K562 (cell line): ENCODE results near the gene BIRC3. TPM values are rescaled to one million over a fixed set of nuclear protein-coding genes. Genes with fewer than 3 reads are reported as not detected.

Experiments
- ARID1B ChIP-seq: fragments of 450-650 bp; IDR thresholded peaks from 2 replicates; pipeline ENCODE4 v1.6.1; 2016; ENCODE audit warnings: antibody characterized with exemption, mild to moderate bottlenecking, inconsistent platforms
- BCOR ChIP-seq: fragments of 450-650 bp; IDR thresholded peaks from 2 replicates; pipeline ENCODE4 v1.6.1; 2016
- DMBX1 ChIP-seq: fragments of 250-450 bp; sonication (Bioruptor Pico); IDR thresholded peaks from 2 replicates; pipeline ENCODE4 v1.8.0; 2022; ENCODE audit warnings: inconsistent platforms, mild to moderate bottlenecking, moderate library complexity, borderline replicate concordance
- HDGF ChIP-seq: fragments of 450-650 bp; IDR thresholded peaks from 2 replicates; pipeline ENCODE4 v1.6.1; 2016
- HMGN3 ChIP-seq: IDR thresholded peaks from 2 replicates; pipeline ENCODE4 v1.6.1; 2011; ENCODE audit warnings: borderline replicate concordance, low read depth, mild to moderate bottlenecking, mixed read lengths, low read length; ENCODE audit not compliant: insufficient read length; ENCODE audit errors: extremely low read depth
- SRSF1 ChIP-seq: fragments of 200-400 bp; formaldehyde crosslinking; IDR thresholded peaks from 2 replicates; pipeline ENCODE4 v1.6.1; 2017; ENCODE audit warnings: mild to moderate bottlenecking, low read depth, low read length, moderate library complexity
- ZNF76 ChIP-seq: fragments of 250-450 bp; sonication (Bioruptor Pico); IDR thresholded peaks from 2 replicates; pipeline ENCODE4 v1.4.0; 2020; ENCODE audit warnings: mild to moderate bottlenecking, moderate library complexity, borderline replicate concordance
- ZZZ3 ChIP-seq: fragments of 450-650 bp; IDR thresholded peaks from 2 replicates; pipeline ENCODE4 v1.6.1; 2016; ENCODE audit warnings: antibody characterized with exemption, mild to moderate bottlenecking, moderate library complexity
- polyA plus RNA-seq, 8 experiments: library from polyadenylated mRNA; depleted of rRNA in 4 of 8; stranded (reverse) in 5 of 8; unstranded in 3 of 8; fragments of >200 nt; fragmentation: Nextera tagmentation in 2 of 8; fragmentation: Illumina TruSeq in 1 of 8; extraction: Ambion mirVana in 2 of 8; extraction: Trizol in 1 of 8; gene quantifications; 2 replicates each; pipeline versions ENCODE4 v1.2.1 to v1.2.3, GENCODE V29; 2011 to 2014; ENCODE audit warnings: inconsistent platforms in 1 of 8, missing spikeins in 1 of 8
- total RNA-seq, 7 experiments: library from RNA; depleted of rRNA in 6 of 7; stranded (reverse); fragments of >200 nt in 6 of 7; fragmentation: Illumina TruSeq in 2 of 7; extraction: Trizol in 2 of 7; gene quantifications; 2 replicates each; pipeline versions ENCODE4 v1.2.1 to v1.2.3, GENCODE V29; 2011 to 2021; ENCODE audit warnings: low replicate concordance in 1 of 7
- TF ChIP-seq, protein P1 (sequence below): fragments of 450-650 bp; formaldehyde crosslinking; IDR thresholded peaks from 2 replicates; pipeline ENCODE4 v1.4.0; 2022; ENCODE audit warnings: missing genetic modification characterization
- TF ChIP-seq, protein P2 (sequence below): sonication (generic); formaldehyde crosslinking; IDR thresholded peaks from 2 replicates; pipeline ENCODE4 v1.9.0; 2022; ENCODE audit warnings: mild to moderate bottlenecking, missing genetic modification reagents
- TF ChIP-seq, protein P3 (sequence below): fragments of 250-450 bp; sonication (Bioruptor Pico); IDR thresholded peaks from 2 replicates; pipeline ENCODE4 v1.9.0; 2021; ENCODE audit warnings: mild to moderate bottlenecking
- TF ChIP-seq, protein P4 (sequence below): fragments of 450-650 bp; IDR thresholded peaks from 2 replicates; pipeline ENCODE4 v1.6.1; 2017; ENCODE audit warnings: antibody characterized with exemption, mild to moderate bottlenecking
- TF ChIP-seq, protein P5 (sequence below), 3 experiments: fragments of 200-800 bp in 1 of 3; fragments of 250-450 bp in 1 of 3; fragments of 450-650 bp in 1 of 3; sonication (Bioruptor Pico) in 1 of 3; sonication (Bioruptor generic) in 1 of 3; formaldehyde crosslinking in 1 of 3; IDR thresholded peaks; 2 replicates each; pipeline versions ENCODE4 v1.6.1 to v1.8.0; 2016 to 2022; ENCODE audit warnings: mild to moderate bottlenecking in 2 of 3, missing genetic modification characterization in 2 of 3, missing compliant biosample characterization in 1 of 3, moderate library complexity in 1 of 3
- TF ChIP-seq, protein P6 (sequence below): fragments of 450-650 bp; formaldehyde crosslinking; IDR thresholded peaks from 2 replicates; pipeline ENCODE4 v1.4.0; 2020; ENCODE audit warnings: mild to moderate bottlenecking, moderate library complexity

BIRC3 gene
- total and polyA plus RNA-seq, 9 of the 15 experiments (the other 6 are each of a cell fraction or from before 2014, with no cell fraction given): 0.08 to 0.42 (median 0.18) TPM

DNA sequence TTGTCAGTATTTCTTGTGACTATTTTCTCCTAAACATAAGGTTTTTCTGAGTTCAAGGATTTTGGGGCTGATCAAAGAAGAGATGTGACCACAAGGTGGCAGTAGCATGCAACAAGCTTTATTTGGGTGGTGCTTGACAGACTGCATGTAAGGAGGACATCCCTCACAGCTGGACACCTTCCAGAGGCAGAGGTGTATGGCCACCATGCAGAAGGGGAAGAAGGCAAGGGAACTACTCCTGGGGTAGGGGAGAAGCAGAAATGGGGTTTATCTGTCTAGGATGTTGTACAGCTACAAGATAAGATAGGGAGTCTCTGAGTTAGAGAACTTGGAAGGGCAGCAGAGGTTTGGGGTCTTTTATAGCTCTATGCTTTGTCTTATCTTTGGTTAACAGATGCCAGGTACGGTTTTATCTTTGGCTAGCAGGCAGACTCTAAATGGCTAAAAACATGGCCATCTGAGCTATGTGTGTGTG is 24.6 kb downstream of the BIRC3 start (continued):
- TF ChIP-seq, protein P1, sequence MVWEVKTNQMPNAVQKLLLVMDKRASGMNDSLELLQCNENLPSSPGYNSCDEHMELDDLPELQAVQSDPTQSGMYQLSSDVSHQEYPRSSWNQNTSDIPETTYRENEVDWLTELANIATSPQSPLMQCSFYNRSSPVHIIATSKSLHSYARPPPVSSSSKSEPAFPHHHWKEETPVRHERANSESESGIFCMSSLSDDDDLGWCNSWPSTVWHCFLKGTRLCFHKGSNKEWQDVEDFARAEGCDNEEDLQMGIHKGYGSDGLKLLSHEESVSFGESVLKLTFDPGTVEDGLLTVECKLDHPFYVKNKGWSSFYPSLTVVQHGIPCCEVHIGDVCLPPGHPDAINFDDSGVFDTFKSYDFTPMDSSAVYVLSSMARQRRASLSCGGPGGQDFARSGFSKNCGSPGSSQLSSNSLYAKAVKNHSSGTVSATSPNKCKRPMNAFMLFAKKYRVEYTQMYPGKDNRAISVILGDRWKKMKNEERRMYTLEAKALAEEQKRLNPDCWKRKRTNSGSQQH (CRISPR knock-in tag): 0 out of 2 replicates have a peak, but pooled peaks have one; percentile 49
- TF ChIP-seq, protein P2, sequence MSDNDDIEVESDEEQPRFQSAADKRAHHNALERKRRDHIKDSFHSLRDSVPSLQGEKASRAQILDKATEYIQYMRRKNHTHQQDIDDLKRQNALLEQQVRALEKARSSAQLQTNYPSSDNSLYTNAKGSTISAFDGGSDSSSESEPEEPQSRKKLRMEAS (CRISPR knock-in tag): peak; percentile 53; the same call in 1 of the 2 replicates
- TF ChIP-seq, protein P3, sequence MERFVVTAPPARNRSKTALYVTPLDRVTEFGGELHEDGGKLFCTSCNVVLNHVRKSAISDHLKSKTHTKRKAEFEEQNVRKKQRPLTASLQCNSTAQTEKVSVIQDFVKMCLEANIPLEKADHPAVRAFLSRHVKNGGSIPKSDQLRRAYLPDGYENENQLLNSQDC (CRISPR knock-in tag): no peak
- TF ChIP-seq, protein P4, sequence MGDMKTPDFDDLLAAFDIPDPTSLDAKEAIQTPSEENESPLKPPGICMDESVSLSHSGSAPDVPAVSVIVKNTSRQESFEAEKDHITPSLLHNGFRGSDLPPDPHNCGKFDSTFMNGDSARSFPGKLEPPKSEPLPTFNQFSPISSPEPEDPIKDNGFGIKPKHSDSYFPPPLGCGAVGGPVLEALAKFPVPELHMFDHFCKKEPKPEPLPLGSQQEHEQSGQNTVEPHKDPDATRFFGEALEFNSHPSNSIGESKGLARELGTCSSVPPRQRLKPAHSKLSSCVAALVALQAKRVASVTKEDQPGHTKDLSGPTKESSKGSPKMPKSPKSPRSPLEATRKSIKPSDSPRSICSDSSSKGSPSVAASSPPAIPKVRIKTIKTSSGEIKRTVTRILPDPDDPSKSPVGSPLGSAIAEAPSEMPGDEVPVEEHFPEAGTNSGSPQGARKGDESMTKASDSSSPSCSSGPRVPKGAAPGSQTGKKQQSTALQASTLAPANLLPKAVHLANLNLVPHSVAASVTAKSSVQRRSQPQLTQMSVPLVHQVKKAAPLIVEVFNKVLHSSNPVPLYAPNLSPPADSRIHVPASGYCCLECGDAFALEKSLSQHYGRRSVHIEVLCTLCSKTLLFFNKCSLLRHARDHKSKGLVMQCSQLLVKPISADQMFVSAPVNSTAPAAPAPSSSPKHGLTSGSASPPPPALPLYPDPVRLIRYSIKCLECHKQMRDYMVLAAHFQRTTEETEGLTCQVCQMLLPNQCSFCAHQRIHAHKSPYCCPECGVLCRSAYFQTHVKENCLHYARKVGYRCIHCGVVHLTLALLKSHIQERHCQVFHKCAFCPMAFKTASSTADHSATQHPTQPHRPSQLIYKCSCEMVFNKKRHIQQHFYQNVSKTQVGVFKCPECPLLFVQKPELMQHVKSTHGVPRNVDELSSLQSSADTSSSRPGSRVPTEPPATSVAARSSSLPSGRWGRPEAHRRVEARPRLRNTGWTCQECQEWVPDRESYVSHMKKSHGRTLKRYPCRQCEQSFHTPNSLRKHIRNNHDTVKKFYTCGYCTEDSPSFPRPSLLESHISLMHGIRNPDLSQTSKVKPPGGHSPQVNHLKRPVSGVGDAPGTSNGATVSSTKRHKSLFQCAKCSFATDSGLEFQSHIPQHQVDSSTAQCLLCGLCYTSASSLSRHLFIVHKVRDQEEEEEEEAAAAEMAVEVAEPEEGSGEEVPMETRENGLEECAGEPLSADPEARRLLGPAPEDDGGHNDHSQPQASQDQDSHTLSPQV: no peak
- TF ChIP-seq, protein P5, sequence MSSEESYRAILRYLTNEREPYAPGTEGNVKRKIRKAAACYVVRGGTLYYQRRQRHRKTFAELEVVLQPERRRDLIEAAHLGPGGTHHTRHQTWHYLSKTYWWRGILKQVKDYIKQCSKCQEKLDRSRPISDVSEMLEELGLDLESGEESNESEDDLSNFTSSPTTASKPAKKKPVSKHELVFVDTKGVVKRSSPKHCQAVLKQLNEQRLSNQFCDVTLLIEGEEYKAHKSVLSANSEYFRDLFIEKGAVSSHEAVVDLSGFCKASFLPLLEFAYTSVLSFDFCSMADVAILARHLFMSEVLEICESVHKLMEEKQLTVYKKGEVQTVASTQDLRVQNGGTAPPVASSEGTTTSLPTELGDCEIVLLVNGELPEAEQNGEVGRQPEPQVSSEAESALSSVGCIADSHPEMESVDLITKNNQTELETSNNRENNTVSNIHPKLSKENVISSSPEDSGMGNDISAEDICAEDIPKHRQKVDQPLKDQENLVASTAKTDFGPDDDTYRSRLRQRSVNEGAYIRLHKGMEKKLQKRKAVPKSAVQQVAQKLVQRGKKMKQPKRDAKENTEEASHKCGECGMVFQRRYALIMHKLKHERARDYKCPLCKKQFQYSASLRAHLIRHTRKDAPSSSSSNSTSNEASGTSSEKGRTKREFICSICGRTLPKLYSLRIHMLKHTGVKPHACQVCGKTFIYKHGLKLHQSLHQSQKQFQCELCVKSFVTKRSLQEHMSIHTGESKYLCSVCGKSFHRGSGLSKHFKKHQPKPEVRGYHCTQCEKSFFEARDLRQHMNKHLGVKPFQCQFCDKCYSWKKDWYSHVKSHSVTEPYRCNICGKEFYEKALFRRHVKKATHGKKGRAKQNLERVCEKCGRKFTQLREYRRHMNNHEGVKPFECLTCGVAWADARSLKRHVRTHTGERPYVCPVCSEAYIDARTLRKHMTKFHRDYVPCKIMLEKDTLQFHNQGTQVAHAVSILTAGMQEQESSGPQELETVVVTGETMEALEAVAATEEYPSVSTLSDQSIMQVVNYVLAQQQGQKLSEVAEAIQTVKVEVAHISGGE (CRISPR knock-in tag; IDR thresholded peaks at IDR 0.05): peak in 1 of 3 experiments; percentile 58; a peak in 1 of 6 replicates
- TF ChIP-seq DMBX1 (CRISPR knock-in tag): peak; percentile 82
- no peak for TF ChIP-seq HDGF
- TF ChIP-seq ZZZ3: 0 out of 2 replicates have a peak, but pooled peaks have one; percentile 50
- peak; percentile 100 for TF ChIP-seq ARID1B
- TF ChIP-seq SRSF1: no peak
- TF ChIP-seq, protein P6, sequence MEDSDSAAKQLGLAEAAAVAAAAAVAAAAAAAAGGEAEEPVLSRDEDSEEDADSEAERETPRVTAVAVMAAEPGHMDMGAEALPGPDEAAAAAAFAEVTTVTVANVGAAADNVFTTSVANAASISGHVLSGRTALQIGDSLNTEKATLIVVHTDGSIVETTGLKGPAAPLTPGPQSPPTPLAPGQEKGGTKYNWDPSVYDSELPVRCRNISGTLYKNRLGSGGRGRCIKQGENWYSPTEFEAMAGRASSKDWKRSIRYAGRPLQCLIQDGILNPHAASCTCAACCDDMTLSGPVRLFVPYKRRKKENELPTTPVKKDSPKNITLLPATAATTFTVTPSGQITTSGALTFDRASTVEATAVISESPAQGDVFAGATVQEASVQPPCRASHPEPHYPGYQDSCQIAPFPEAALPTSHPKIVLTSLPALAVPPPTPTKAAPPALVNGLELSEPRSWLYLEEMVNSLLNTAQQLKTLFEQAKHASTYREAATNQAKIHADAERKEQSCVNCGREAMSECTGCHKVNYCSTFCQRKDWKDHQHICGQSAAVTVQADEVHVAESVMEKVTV: peak; percentile 78
- TF ChIP-seq HMGN3: peak; percentile 83
- TF ChIP-seq ZNF76 (CRISPR knock-in tag): 0 out of 2 replicates have a peak, but pooled peaks have one; percentile 61
- peak; percentile 92 for TF ChIP-seq BCOR
